Upper lobe of left lung (tissue), 6 donors: ENCODE data around the gene ARHGEF39. TPM values are rescaled to one million over a fixed set of nuclear protein-coding genes. Genes with fewer than 3 reads are reported as not detected.

ENCODE experiments used
- ATAC-seq, 2 donors: fragments of 200-7000 bp; cut with Tn5 transposase; one replicate each; pipeline ENCODE4 v1.9.1; 2022; ENCODE audit warnings: mild to moderate bottlenecking in 2 of 2, moderate library complexity in 2 of 2; ENCODE audit not compliant: low FRiP score in 2 of 2
- DNase-seq, 2 donors: peaks; one replicate each; pipeline ENCODE4 v3.0.0-alpha.2; 2019 to 2020
- H3K27ac ChIP-seq, 4 donors: fragments of 200-600 bp; sonication (generic); one replicate each; pipeline ENCODE4 v1.5.1; 2016 to 2019
- H3K27me3 ChIP-seq, 4 donors: fragments of 200-600 bp; sonication (generic); one replicate each; pipeline ENCODE4 v1.5.1; 2017 to 2019
- H3K36me3 ChIP-seq, 4 donors: fragments of 200-600 bp; sonication (generic); one replicate each; pipeline ENCODE4 v1.5.1; 2016 to 2019
- H3K4me1 ChIP-seq, 4 donors: fragments of 200-600 bp; sonication (generic); one replicate each; pipeline ENCODE4 v1.5.1; 2018 to 2019
- H3K4me3 ChIP-seq, 4 donors: fragments of 200-600 bp; sonication (generic); one replicate each; pipeline ENCODE4 v1.5.1; 2017 to 2019; ENCODE audit warnings: mild to moderate bottlenecking in 2 of 4, moderate library complexity in 1 of 4
- H3K9me3 ChIP-seq, 4 donors: fragments of 200-600 bp; sonication (generic); one replicate each; pipeline ENCODE4 v1.5.1; 2018 to 2019
- CTCF ChIP-seq, 6 experiments: fragments of 450-650 bp in 4 of 6; fragments of 200-600 bp in 2 of 6; sonication (generic) in 2 of 6; IDR thresholded peaks; one replicate each; pipeline ENCODE4 v1.5.1; 2016 to 2019; ENCODE audit warnings: antibody characterized with exemption in 6 of 6
- EP300 ChIP-seq, 4 donors: sonication (generic); formaldehyde crosslinking; IDR thresholded peaks; one replicate each; pipeline ENCODE4 v1.5.1; 2017; ENCODE audit warnings: antibody characterized with exemption in 4 of 4, control low read depth in 2 of 4
- POLR2A ChIP-seq, 4 donors: fragments of 450-650 bp; IDR thresholded peaks; one replicate each; pipeline ENCODE4 v1.5.1; 2016 to 2017; ENCODE audit warnings: antibody characterized with exemption in 4 of 4, mild to moderate bottlenecking in 2 of 4
- POLR2AphosphoS5 ChIP-seq, 2 donors: sonication (generic); formaldehyde crosslinking; IDR thresholded peaks; one replicate each; pipeline ENCODE4 v1.5.1; 2017; ENCODE audit warnings: antibody characterized with exemption in 2 of 2
- WGBS, 2 donors: methylation state at CpG; one replicate each; pipeline ENCODE4 v1.1.5; 2017 to 2018; 5-methylcytosine and 5-hydroxymethylcytosine counted together
- total RNA-seq, 6 donors: library from RNA; depleted of rRNA in 4 of 6; stranded (reverse); fragments of >200 nt in 4 of 6; gene quantifications; one replicate each; pipeline versions ENCODE4 v1.1.0 to v1.2.1, GENCODE V29; 2016 to 2021
- donor health status: DM: no; HTN: no; CAD: no; lungs with moderate emphysema.
- donor health status: DM: no; HTN: yes; CAD: no; lungs with severe emphysema.

The ARHGEF39 gene
- total RNA-seq, 6 donors from 2014 or later, result 0.30 to 1.1 (median 0.37) TPM; not detected in 1

DNA sequence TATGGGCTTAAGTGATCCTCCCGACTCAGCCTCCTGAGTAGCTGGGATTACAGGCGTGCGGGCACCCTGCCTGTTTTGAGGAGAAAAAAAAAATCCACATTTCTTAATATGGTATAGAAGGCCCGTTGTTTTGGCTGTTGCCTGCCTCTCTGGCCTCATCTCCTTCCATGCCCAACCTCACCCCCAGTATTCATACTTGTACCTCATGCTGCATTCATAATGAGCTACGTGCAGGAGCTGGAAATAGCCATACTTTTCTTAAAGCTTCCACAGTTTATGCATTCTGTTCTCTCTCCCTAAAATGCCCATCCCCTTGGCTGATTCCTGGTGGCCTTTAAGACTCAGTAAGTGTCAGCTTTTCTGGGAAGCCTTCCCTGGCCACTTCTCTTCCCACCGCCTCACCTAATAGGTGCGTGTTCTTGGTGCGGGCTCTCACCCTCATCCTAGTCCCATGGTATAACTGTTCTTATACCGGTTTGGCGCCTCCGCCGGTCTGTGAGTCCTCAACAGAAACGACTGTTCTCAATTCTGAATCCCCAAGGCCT lies 26.8 kb upstream of the ARHGEF39 start:
- Histone ChIP-seq H3K9me3 (no peaks in the 10 kb centered on the region), H3K36me3 (peaks cover 0 to 14% (median 8%) of the 10 kb centered on the region in 4 donors), H3K27ac (peak overlapping the region; percentile 77 to 93 (median 89)), H3K4me1 (peaks cover 3 to 38% (median 24%) of the 10 kb centered on the region in 4 donors), H3K4me3 (no peak overlapping the region), H3K27me3 (no peaks in the 10 kb centered on the region)
- 81 to 84% methylated on average over 13 of the region's 13 CpGs for WGBS, 2 donors
- ATAC-seq (no peak), DNase-seq (no peak)
- TF ChIP-seq EP300 (IDR thresholded peaks at IDR 0.05) (no peak), POLR2AphosphoS5 (IDR thresholded peaks at IDR 0.05) (no peak), CTCF (IDR thresholded peaks at IDR 0.05) (no peak), POLR2A (IDR thresholded peaks at IDR 0.05) (no peak)

DNA sequence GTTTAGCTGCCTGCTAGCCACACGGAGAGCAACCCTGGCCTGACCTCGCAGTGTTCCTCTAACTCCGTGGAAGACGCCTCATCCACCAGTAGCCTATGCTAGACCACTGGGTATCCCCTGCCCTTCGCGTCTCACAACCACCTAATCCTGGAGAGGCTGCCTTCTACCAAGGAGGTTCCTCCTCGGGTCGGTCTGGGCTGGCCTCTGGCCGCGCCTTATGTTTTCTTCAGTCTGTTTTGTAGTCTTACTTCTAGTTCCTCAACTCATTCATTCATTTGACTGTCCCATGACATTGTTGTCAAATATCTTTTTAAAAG lies 26.3 kb upstream of the ARHGEF39 start:
- no peaks in the 10 kb centered on the region for H3K9me3 ChIP-seq
- TF ChIP-seq CTCF (IDR thresholded peaks at IDR 0.05), result no peak
- TF ChIP-seq POLR2AphosphoS5 (IDR thresholded peaks at IDR 0.05), result no peak
- TF ChIP-seq EP300 (IDR thresholded peaks at IDR 0.05), result no peak
- TF ChIP-seq POLR2A (IDR thresholded peaks at IDR 0.05), result no peak
- 17 to 19% methylated on average over 10 of the region's 10 CpGs for WGBS, 2 donors
- DNase-seq (no peak), ATAC-seq (peak; percentile 22 to 60)
- H3K27ac ChIP-seq, result peak overlapping the region; percentile 77 to 93 (median 89)
- H3K4me1 ChIP-seq, result peaks cover 3 to 33% (median 18%) of the 10 kb centered on the region in 4 donors
- peak overlapping the region; percentile 64 to 79 (median 74) for H3K4me3 ChIP-seq
- peaks cover 0 to 11% (median 5%) of the 10 kb centered on the region in 4 donors for H3K36me3 ChIP-seq
- no peaks in the 10 kb centered on the region for H3K27me3 ChIP-seq

DNA sequence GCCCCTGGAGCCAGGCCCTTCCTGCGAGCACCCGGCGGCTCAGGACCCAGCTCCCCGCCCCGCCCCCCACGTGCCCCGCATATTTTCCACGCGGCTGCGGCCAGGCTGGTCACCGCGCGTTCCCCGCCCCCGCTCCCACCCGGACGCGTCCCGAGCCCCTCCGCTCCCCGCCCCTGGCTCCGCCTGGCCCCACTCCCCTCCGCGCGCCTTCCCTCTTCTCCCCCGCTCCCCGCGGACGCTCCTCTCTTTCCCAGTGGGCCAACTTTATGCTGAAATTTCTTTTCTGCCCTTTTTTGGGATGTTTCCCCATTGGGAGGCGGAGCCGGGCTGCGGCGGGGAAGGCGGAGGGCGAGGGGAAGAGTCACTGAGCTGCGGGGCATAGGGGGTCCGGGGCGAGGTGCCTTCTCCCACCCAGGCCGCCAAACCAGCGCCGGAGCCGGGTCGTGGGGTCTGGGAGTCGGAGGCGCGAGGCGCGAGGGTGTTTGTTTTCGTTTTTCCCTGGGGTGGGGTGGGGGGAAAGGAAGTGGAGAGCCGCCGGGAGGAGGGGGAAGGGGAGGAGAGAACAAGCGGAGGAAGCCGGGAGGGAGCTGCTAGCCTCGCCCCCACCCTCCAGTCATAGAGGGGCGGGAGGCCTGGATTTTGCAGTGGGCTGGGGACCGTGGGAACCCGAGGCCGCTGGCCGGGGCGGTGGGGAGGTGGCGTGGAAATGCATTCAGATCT lies 25.8 kb upstream of the ARHGEF39 start:
- H3K36me3 ChIP-seq, result peaks cover 0 to 6% (median 2%) of the 10 kb centered on the region in 4 donors
- peak; percentile 84 for ATAC-seq
- H3K9me3 ChIP-seq, result no peaks in the 10 kb centered on the region
- H3K27me3 ChIP-seq, result no peaks in the 10 kb centered on the region
- H3K4me1 ChIP-seq, result peaks cover 3 to 31% (median 14%) of the 10 kb centered on the region in 4 donors
- peak overlapping the region; percentile 77 to 93 (median 89) for H3K27ac ChIP-seq
- 0% methylated on average over 22 to 32 of the region's 61 CpGs for WGBS, 2 donors
- DNase-seq, result peak; percentile 67 to 94
- peak; percentile 31 to 52 for TF ChIP-seq POLR2AphosphoS5 (IDR thresholded peaks at IDR 0.05)
- TF ChIP-seq POLR2A (IDR thresholded peaks at IDR 0.05), result peak in 1 of 4 donors; percentile 58
- TF ChIP-seq EP300 (IDR thresholded peaks at IDR 0.05), result no peak
- no peak for TF ChIP-seq CTCF (IDR thresholded peaks at IDR 0.05)
- peak overlapping the region; percentile 64 to 79 (median 74) for H3K4me3 ChIP-seq

GRCh38 chr9:35690294-35690613 lies 25.3 kb upstream of the ARHGEF39 start:
- H3K4me1 ChIP-seq, result peaks cover 3 to 29% (median 14%) of the 10 kb centered on the region in 4 donors
- no peak for DNase-seq
- H3K27ac ChIP-seq, result peak overlapping the region; percentile 77 to 93 (median 89)
- WGBS, 2 donors, result 5% methylated on average over 18 of the region's 21 CpGs; no CpG with 5 or more reads in 1 of the 2 donors
- peak overlapping the region; percentile 64 to 79 (median 74) for H3K4me3 ChIP-seq
- H3K9me3 ChIP-seq, result no peaks in the 10 kb centered on the region
- H3K27me3 ChIP-seq, result no peaks in the 10 kb centered on the region
- TF ChIP-seq CTCF (IDR thresholded peaks at IDR 0.05) (no peak), EP300 (IDR thresholded peaks at IDR 0.05) (no peak), POLR2AphosphoS5 (IDR thresholded peaks at IDR 0.05) (no peak), POLR2A (IDR thresholded peaks at IDR 0.05) (no peak)
- no peak for ATAC-seq
- H3K36me3 ChIP-seq, result peaks cover 0 to 7% (median 2%) of the 10 kb centered on the region in 4 donors
